ENCODE results near the gene INSIG1.
A peak's percentile ranks its signal among the peaks of the same experiment; 100 is the strongest.

INSIG1 gene

GRCh38 chr7:155303897-155304296 is 6.2 kb downstream of the INSIG1 start:
- no peak for TF ChIP-seq EZH2 (IDR thresholded peaks at IDR 0.05; ENCODE audit: borderline replicate concordance, low read length)
- Histone ChIP-seq H3K9me3 (ENCODE audit: low read length) (no peaks in the 10 kb centered on the region), H3K36me3 (ENCODE audit: insufficient read depth, low read length) (peaks cover 98% of the 10 kb centered on the region), H3K4me1 (ENCODE audit: insufficient read depth, low read length, severe bottlenecking) (peaks cover 24% of the 10 kb centered on the region), H4K20me1 (ENCODE audit: insufficient read depth, low read length) (peaks cover 12% of the 10 kb centered on the region), H3K79me2 (ENCODE audit: insufficient read depth, low read length) (peaks cover 39% of the 10 kb centered on the region), H3F3A (ENCODE audit: insufficient read depth, low read length) (no peaks in the 10 kb centered on the region), H3K4me2 (ENCODE audit: low read length) (no peak overlapping the region), H3K27me3 (ENCODE audit: insufficient read depth, low read length) (no peaks in the 10 kb centered on the region), H2AFZ (ENCODE audit: low read length) (no peak overlapping the region), H3K4me3 (ENCODE audit: low read depth, low read length, poor library complexity, severe bottlenecking) (no peak overlapping the region), H3K9me2 (ENCODE audit: low read depth, low read length) (no peaks in the 10 kb centered on the region), H3K27ac (ENCODE audit: low read depth, low read length, poor library complexity, severe bottlenecking) (no peak overlapping the region), H3K9ac (ENCODE audit: low read length) (no peak overlapping the region)

GRCh38 chr7:155305231-155305904 is 7.7 kb downstream of the INSIG1 start:
- Histone ChIP-seq H3K4me1 (ENCODE audit: insufficient read depth, low read length, severe bottlenecking) (peaks cover 13% of the 10 kb centered on the region), H3K27me3 (ENCODE audit: insufficient read depth, low read length) (no peaks in the 10 kb centered on the region), H3K9ac (ENCODE audit: low read length) (no peak overlapping the region), H3K4me3 (ENCODE audit: low read depth, low read length, poor library complexity, severe bottlenecking) (no peak overlapping the region), H3K36me3 (ENCODE audit: insufficient read depth, low read length) (peaks cover 99% of the 10 kb centered on the region), H4K20me1 (ENCODE audit: insufficient read depth, low read length) (peaks cover 9% of the 10 kb centered on the region), H3K79me2 (ENCODE audit: insufficient read depth, low read length) (peaks cover 25% of the 10 kb centered on the region), H2AFZ (ENCODE audit: low read length) (no peak overlapping the region), H3K9me3 (ENCODE audit: low read length) (no peaks in the 10 kb centered on the region), H3F3A (ENCODE audit: insufficient read depth, low read length) (peaks cover 6% of the 10 kb centered on the region; the same call in 1 of the 2 replicates), H3K4me2 (ENCODE audit: low read length) (no peak overlapping the region), H3K27ac (ENCODE audit: low read depth, low read length, poor library complexity, severe bottlenecking) (no peak overlapping the region), H3K9me2 (ENCODE audit: low read depth, low read length) (no peaks in the 10 kb centered on the region)
- TF ChIP-seq, protein P1, sequence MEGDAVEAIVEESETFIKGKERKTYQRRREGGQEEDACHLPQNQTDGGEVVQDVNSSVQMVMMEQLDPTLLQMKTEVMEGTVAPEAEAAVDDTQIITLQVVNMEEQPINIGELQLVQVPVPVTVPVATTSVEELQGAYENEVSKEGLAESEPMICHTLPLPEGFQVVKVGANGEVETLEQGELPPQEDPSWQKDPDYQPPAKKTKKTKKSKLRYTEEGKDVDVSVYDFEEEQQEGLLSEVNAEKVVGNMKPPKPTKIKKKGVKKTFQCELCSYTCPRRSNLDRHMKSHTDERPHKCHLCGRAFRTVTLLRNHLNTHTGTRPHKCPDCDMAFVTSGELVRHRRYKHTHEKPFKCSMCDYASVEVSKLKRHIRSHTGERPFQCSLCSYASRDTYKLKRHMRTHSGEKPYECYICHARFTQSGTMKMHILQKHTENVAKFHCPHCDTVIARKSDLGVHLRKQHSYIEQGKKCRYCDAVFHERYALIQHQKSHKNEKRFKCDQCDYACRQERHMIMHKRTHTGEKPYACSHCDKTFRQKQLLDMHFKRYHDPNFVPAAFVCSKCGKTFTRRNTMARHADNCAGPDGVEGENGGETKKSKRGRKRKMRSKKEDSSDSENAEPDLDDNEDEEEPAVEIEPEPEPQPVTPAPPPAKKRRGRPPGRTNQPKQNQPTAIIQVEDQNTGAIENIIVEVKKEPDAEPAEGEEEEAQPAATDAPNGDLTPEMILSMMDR (IDR thresholded peaks at IDR 0.05; ENCODE audit: low read length), result no peak
- TF ChIP-seq EZH2 (IDR thresholded peaks at IDR 0.05; ENCODE audit: borderline replicate concordance, low read length), result no peak

DNA sequence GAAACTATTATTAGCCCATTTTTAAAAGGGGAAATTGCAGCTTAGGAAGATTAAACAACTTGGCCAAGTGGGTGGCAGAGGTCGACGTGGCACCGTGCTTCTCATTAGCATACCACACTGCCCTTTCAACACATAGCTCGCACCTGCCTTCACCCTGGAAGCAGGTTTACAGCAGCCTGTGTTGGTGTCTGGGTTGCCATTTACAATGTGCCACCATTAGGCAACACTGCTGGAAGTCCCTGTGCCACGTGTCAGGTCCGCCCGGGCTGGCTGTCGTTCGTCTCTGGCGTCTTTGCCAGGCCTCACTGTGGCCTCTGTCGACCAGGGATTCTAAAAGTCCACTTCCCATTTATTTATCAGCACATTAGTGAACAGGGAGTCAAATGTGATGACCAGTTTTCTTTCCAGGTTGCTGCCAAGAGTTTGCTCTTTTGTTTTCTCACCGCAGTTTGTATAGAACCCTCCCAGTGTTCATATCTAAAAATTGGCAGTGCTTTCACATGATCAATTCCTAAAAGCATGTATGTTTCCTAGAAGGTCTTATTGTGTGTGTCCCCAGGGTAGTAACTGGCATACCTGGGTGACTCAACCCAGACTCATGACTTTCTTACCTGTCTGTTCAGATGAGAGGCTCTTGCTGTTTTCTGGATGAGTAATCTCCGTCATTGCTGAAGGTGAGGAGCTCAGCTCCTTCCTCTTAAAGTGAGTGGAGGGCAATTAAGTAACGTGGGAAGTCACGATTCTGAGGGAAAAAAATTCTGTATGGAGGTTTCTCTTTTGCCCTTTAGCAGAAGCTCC is 9.2 kb downstream of the INSIG1 start:
- peaks cover 89% of the 10 kb centered on the region for H3K36me3 ChIP-seq (ENCODE audit: insufficient read depth, low read length)
- no peak for TF ChIP-seq EZH2 (IDR thresholded peaks at IDR 0.05; ENCODE audit: borderline replicate concordance, low read length)
- TF ChIP-seq, protein P1 (IDR thresholded peaks at IDR 0.05; ENCODE audit: low read length), result no peak

More for the DNA sequence above, 9.2 kb downstream of the INSIG1 start:
- Histone ChIP-seq H3K4me2 (ENCODE audit: low read length) (no peak overlapping the region), H3K79me2 (ENCODE audit: insufficient read depth, low read length) (peaks cover 12% of the 10 kb centered on the region), H3K4me3 (ENCODE audit: low read depth, low read length, poor library complexity, severe bottlenecking) (no peak overlapping the region), H3F3A (ENCODE audit: insufficient read depth, low read length) (peaks cover 6% of the 10 kb centered on the region; the same call in 1 of the 2 replicates), H3K9me2 (ENCODE audit: low read depth, low read length) (no peaks in the 10 kb centered on the region), H3K27me3 (ENCODE audit: insufficient read depth, low read length) (no peaks in the 10 kb centered on the region), H3K9me3 (ENCODE audit: low read length) (no peaks in the 10 kb centered on the region), H2AFZ (ENCODE audit: low read length) (no peak overlapping the region), H3K27ac (ENCODE audit: low read depth, low read length, poor library complexity, severe bottlenecking) (peak overlapping the region; percentile 25), H4K20me1 (ENCODE audit: insufficient read depth, low read length) (peaks cover 5% of the 10 kb centered on the region), H3K9ac (ENCODE audit: low read length) (no peak overlapping the region), H3K4me1 (ENCODE audit: insufficient read depth, low read length, severe bottlenecking) (no peaks in the 10 kb centered on the region)
